ENCODE results near the gene GRM7. TPM values are rescaled to one million over a fixed set of nuclear protein-coding genes. Genes with fewer than 3 reads are reported as not detected.

GRM7 gene
- polyA plus RNA-seq, 3 donors: not detected

DNA sequence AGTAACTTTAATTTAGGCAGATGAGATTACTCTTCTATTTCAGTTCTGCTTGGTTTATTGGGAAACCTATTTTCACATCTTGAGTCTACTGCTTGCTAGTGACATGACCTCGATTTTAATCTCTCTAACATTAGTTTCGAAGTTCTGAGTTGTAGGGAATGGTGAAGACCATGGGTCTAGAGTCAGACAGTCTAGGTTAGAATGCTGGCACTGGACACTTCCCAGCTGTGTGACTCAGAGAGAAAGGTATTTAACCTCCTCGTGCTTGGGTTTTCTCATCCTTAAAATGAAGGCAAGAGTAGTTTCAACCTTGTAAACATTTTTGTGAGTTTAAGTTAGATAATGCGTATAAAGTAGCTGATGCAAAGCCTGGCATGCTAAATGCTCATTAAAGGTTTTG, 422.1 kb downstream of the GRM7 start:
- WGBS (ENCODE audit: insufficient coverage): 71% methylated on average over 1 of the region's 4 CpGs
- H3K79me2 ChIP-seq (ENCODE audit: insufficient read depth, low read length): no peaks in the 10 kb centered on the region

GRCh38 chr3:7285505-7285904, 424.6 kb downstream of the GRM7 start:
- Histone ChIP-seq H3K9ac (ENCODE audit: insufficient read depth, low read length, poor library complexity, severe bottlenecking) (no peak overlapping the region), H3K9me3 (replicated peaks in 1 of 2; ENCODE audit: control insufficient read depth in 1 of 2, insufficient read depth in 1 of 2, low read length in 2 of 2) (no peaks in the 10 kb centered on the region), H3K4me3 (replicated peaks in 1 of 3; ENCODE audit: low read depth in 2 of 3, low read length in 3 of 3) (no peak overlapping the region), H3K79me2 (ENCODE audit: insufficient read depth, low read length) (no peaks in the 10 kb centered on the region), H2AFZ (ENCODE audit: insufficient read depth, low read depth, low read length, poor library complexity, severe bottlenecking) (no peak overlapping the region), H3K4me1 (ENCODE audit: control insufficient read depth in 1 of 2, insufficient read depth in 2 of 2, low read length in 2 of 2) (peaks cover 5 to 6% of the 10 kb centered on the region in 2 donors), H3K27me3 (ENCODE audit: control insufficient read depth in 2 of 2, insufficient read depth in 2 of 2, low read length in 2 of 2) (no peaks in the 10 kb centered on the region), H3K27ac (ENCODE audit: low read depth in 1 of 2, low read length in 2 of 2) (no peak overlapping the region), H3K4me2 (replicated peaks; ENCODE audit: extremely low read depth, low read length, poor library complexity, severe bottlenecking) (no peak overlapping the region), H3K36me3 (replicated peaks in 1 of 2; ENCODE audit: control insufficient read depth in 1 of 2, insufficient read depth in 2 of 2, low read length in 2 of 2) (no peaks in the 10 kb centered on the region), H4K20me1 (ENCODE audit: insufficient read depth, low read length) (no peaks in the 10 kb centered on the region)
- Mint-ChIP-seq H3K9me3 (peaks cover 0 to 1% (median 0%) of the 10 kb centered on the region in 7 donors), H3K4me1 (peaks cover 6% of the 10 kb centered on the region), H3K27ac (no peak overlapping the region), H3K4me3 (no peak overlapping the region), H3K36me3 (no peaks in the 10 kb centered on the region), H3K27me3 (ENCODE audit: low read depth in 3 of 3) (no peaks in the 10 kb centered on the region)
- DNase-seq: no peak
- intact Hi-C loops (cut with micrococcal nuclease): no loop called here
- TF ChIP-seq CTCF (IDR thresholded peaks at IDR 0.05): no peak
- WGBS (ENCODE audit: insufficient coverage): no CpG with 5 or more reads among the region's 3 CpGs

More for the DNA sequence above, 422.1 kb downstream of the GRM7 start:
- Histone ChIP-seq H3K27me3 (ENCODE audit: control insufficient read depth in 2 of 2, insufficient read depth in 2 of 2, low read length in 2 of 2) (no peaks in the 10 kb centered on the region), H3K27ac (ENCODE audit: low read depth in 1 of 2, low read length in 2 of 2) (no peak overlapping the region), H3K4me2 (replicated peaks; ENCODE audit: extremely low read depth, low read length, poor library complexity, severe bottlenecking) (no peak overlapping the region), H3K4me3 (replicated peaks in 1 of 3; ENCODE audit: low read depth in 2 of 3, low read length in 3 of 3) (no peak overlapping the region), H3K4me1 (ENCODE audit: control insufficient read depth in 1 of 2, insufficient read depth in 2 of 2, low read length in 2 of 2) (no peaks in the 10 kb centered on the region), H2AFZ (ENCODE audit: insufficient read depth, low read depth, low read length, poor library complexity, severe bottlenecking) (no peak overlapping the region), H4K20me1 (ENCODE audit: insufficient read depth, low read length) (no peaks in the 10 kb centered on the region), H3K9ac (ENCODE audit: insufficient read depth, low read length, poor library complexity, severe bottlenecking) (no peak overlapping the region), H3K9me3 (replicated peaks in 1 of 2; ENCODE audit: control insufficient read depth in 1 of 2, insufficient read depth in 1 of 2, low read length in 2 of 2) (no peaks in the 10 kb centered on the region), H3K36me3 (replicated peaks in 1 of 2; ENCODE audit: control insufficient read depth in 1 of 2, insufficient read depth in 2 of 2, low read length in 2 of 2) (no peaks in the 10 kb centered on the region)
- Mint-ChIP-seq H3K27me3 (ENCODE audit: low read depth in 3 of 3) (peaks cover 0 to 2% (median 0%) of the 10 kb centered on the region in 3 donors), H3K4me3 (no peak overlapping the region), H3K4me1 (no peaks in the 10 kb centered on the region), H3K9me3 (no peaks in the 10 kb centered on the region), H3K36me3 (no peaks in the 10 kb centered on the region), H3K27ac (no peak overlapping the region)
- DNase-seq: no peak
- no peak for TF ChIP-seq CTCF (IDR thresholded peaks at IDR 0.05)
- intact Hi-C loops (cut with micrococcal nuclease): no loop called here

All from CD14-positive monocyte (primary cell).